T-helper 2 cell treated with Interferon-gamma antibody and Interleukin-4, amounts not matched to agents 5 μg/mL and 100 μg/mL, for 36 hours (primary cell): Measurements from ENCODE around the gene SRA1.
"Not testable (repeated sequence)": the region's sequence is repeated elsewhere in the genome, so short reads cannot be mapped to it uniquely, and the experiment has no call there.

ENCODE experiments used
- DNase-seq: peaks from one replicate; pipeline ENCODE4 v3.0.0; 2021; ENCODE audit warnings: low spot score
- H3K27ac Mint-ChIP-seq: one replicate; pipeline ENCODE4 v1.8.0; 2021; ENCODE audit warnings: mild to moderate bottlenecking, mixed read lengths
- H3K27me3 Mint-ChIP-seq: one replicate; pipeline ENCODE4 v1.8.0; 2021; ENCODE audit warnings: low read depth, mixed read lengths
- H3K36me3 Mint-ChIP-seq: one replicate; pipeline ENCODE4 v1.8.0; 2021; ENCODE audit warnings: low read depth, mixed read lengths
- H3K4me1 Mint-ChIP-seq: one replicate; pipeline ENCODE4 v1.8.0; 2021; ENCODE audit warnings: low read depth, mixed read lengths
- H3K4me3 Mint-ChIP-seq: one replicate; pipeline ENCODE4 v1.8.0; 2022; ENCODE audit warnings: mild to moderate bottlenecking, moderate library complexity, mixed read lengths
- H3K9me3 Mint-ChIP-seq: one replicate; pipeline ENCODE4 v1.8.0; 2021; ENCODE audit warnings: mixed read lengths

Gene SRA1

DNA sequence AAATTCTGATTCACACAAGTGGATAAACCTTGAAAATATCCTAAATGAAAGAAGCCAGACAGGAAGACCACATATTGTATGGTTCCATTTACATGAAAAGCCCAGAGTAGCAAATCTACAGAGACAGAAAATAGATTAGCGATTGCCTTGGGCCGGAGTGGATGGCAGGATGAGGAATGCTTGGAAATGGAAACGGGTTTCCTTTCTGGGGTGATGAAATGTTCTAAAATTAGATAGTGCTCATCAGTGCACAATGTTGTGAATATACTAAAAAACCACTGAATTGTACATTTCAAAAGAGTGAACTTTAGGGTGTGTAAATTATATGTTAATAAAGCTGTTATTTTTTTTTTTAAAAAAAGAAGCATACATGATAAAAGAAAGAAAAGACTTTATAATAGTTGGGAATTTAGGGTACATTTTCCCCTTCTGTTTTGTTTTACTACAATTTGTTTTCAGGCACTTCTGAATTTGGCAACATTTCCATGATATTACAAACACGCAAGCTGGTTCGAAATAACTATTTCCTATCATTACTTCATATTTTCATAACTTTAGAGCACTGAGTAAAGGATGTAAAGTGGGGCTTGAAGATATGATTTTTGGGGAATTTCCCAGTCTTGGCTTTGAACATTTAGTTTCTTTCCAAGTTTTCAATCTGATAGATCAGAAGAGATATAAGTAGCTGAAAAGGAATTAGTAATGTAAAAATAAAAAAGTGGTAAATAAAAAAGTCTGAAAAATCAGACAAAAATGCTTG lies 31.2 kb upstream of the SRA1 start:
- Mint-ChIP-seq H3K27me3 (peaks cover 10% of the 10 kb centered on the region), H3K27ac (no peak overlapping the region), H3K9me3 (no peaks in the 10 kb centered on the region), H3K4me1 (no peaks in the 10 kb centered on the region), H3K4me3 (no peak overlapping the region), H3K36me3 (no peaks in the 10 kb centered on the region)
- DNase-seq = no peak

DNA sequence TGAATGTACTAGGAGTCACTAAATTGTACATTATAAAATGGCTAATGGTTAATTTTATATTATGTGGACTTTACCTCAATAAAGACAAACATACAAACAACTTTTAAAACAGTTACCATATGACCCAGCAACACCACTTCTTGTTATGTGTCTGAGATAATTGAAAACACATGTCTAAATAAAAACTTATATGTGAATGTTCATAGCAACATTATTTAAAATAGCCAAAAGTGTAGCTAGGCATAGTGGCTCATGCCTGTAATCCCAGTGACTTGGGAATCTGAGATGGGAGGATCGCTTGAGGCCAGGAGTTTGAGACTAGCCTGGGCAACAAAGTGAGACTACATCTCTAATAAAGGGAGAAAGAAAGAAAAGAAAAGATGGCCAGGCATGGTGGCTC lies 30.2 kb upstream of the SRA1 start:
- Mint-ChIP-seq H3K36me3 (no peaks in the 10 kb centered on the region), H3K27ac (no peak overlapping the region), H3K27me3 (peaks cover 13% of the 10 kb centered on the region), H3K4me3 (no peak overlapping the region), H3K4me1 (no peaks in the 10 kb centered on the region), H3K9me3 (no peaks in the 10 kb centered on the region)
- DNase-seq = no peak

DNA sequence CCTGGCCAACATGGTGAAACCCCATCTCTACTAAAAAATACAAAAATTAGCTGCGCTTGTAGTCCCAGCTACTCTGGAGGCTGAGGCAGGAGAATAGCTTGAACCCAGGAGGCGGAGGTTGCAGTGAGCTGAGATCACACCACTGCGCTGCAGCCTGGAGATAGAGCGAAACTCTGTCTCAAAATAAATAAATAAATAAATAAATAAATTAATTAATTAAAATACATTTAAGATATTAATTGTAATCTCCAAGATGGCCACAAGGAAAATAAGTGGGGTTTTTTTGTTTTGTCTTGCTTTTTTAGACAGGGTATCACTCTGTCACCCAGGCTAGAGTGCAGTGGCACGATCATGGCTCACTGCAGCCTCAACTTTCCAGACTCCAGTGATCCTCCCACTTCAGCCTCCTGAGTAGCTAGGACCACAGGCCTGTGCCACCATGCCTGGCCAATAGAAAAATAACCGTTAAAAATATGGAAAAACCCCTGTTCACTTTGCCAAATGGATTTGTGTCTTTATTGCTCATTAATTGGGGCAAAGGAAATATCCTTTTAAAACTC lies 22.0 kb upstream of the SRA1 start:
- not testable (repeated sequence) for H3K4me3 Mint-ChIP-seq, DNase-seq, H3K36me3 Mint-ChIP-seq, H3K9me3 Mint-ChIP-seq, H3K4me1 Mint-ChIP-seq, H3K27ac Mint-ChIP-seq
- peaks cover 18% of the 10 kb centered on the region for H3K27me3 Mint-ChIP-seq

DNA sequence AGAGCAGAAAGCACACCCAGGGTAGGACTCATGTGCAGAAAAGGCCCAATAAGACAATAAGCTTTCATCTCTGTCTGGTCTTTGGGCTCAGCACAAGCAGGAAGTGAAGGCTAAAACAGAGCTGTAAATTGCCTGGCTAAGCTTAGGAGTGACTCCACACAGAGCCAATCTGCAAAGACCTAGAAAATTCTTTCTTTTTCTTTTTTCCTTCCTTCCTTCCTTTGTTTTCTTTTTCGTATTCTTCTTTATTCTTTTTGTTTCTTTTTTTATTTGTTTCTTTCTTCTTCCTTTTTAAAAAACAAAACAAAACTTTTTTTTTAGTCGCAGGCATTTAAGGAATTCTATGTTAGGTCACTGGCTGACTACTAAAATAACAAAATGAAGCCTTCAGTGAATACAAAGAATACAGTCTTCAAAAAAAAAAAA lies 19.5 kb upstream of the SRA1 start:
- H3K27ac Mint-ChIP-seq = no peak overlapping the region
- H3K4me1 Mint-ChIP-seq = peaks cover 4% of the 10 kb centered on the region
- H3K27me3 Mint-ChIP-seq = peaks cover 9% of the 10 kb centered on the region
- H3K4me3 Mint-ChIP-seq = no peak overlapping the region
- no peaks in the 10 kb centered on the region for H3K9me3 Mint-ChIP-seq
- no peaks in the 10 kb centered on the region for H3K36me3 Mint-ChIP-seq
- DNase-seq = no peak

DNA sequence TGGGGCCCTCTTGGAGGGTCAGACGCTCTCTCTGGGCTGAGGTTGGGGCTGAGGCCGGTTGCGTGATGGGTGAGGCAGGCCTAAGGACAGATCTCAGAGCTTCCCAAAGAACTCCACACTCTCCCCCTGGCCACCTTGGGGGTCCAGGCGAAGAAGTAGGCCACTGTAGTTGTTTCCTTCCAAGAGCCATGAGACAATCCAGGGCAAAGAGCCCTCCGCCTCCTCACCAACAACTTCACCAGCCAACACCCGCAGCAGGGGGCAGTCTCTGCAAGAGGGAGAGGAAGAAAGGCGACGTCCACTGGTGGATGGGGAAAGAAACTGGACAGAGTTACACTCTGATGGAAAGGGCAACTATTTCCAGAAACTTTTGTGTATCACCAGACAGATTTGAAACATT lies 18.0 kb upstream of the SRA1 start:
- H3K27me3 Mint-ChIP-seq = no peaks in the 10 kb centered on the region
- H3K9me3 Mint-ChIP-seq = no peaks in the 10 kb centered on the region
- peaks cover 7% of the 10 kb centered on the region for H3K36me3 Mint-ChIP-seq
- H3K4me1 Mint-ChIP-seq = peaks cover 6% of the 10 kb centered on the region
- no peak for DNase-seq
- no peak overlapping the region for H3K4me3 Mint-ChIP-seq
- H3K27ac Mint-ChIP-seq = no peak overlapping the region

DNA sequence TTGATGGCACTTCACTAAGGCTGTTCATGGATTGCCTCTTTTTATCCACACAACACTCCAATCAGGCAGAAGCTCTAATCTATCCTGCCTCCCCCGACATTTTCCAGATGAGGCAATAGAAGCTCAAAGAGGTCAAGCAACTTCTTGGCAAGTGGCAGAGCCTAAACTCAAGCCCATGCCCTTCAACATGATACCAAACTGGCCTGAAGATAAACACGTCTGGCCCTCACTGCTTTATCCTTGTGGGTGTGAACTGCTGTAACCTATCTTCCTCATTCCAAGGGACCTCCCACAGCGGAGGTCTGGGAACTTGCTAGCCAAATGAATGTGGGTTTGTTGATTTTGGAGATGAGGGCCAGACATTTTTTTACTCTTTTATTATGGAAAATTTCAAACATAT lies 16.9 kb upstream of the SRA1 start:
- Mint-ChIP-seq H3K27me3 (no peaks in the 10 kb centered on the region), H3K27ac (no peak overlapping the region), H3K9me3 (no peaks in the 10 kb centered on the region), H3K36me3 (peaks cover 8% of the 10 kb centered on the region), H3K4me3 (no peak overlapping the region), H3K4me1 (peaks cover 17% of the 10 kb centered on the region)
- no peak for DNase-seq

DNA sequence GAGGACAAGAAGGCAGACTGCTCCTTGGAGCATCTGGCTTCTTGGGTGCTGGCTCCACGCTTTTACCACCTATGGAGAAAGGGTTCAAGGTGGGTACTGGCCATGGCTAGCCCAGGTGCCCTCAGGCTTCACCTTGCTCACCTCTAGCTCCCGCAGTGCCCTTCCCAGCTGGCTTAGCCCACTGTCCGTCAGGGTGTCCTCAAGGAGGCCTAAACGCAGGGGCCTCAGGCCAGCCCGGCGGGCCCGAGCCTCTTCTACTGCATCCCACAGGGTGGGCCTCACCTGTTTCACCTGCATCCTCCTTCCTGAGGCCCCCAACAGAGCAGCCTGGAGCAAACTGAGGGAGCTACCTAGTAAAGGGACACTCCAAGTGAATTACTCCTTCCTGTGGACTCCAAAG lies 16.4 kb upstream of the SRA1 start:
- DNase-seq = no peak
- peaks cover 21% of the 10 kb centered on the region for H3K4me1 Mint-ChIP-seq
- peaks cover 11% of the 10 kb centered on the region for H3K36me3 Mint-ChIP-seq
- H3K27ac Mint-ChIP-seq = no peak overlapping the region
- no peaks in the 10 kb centered on the region for H3K9me3 Mint-ChIP-seq
- no peaks in the 10 kb centered on the region for H3K27me3 Mint-ChIP-seq
- H3K4me3 Mint-ChIP-seq = no peak overlapping the region

DNA sequence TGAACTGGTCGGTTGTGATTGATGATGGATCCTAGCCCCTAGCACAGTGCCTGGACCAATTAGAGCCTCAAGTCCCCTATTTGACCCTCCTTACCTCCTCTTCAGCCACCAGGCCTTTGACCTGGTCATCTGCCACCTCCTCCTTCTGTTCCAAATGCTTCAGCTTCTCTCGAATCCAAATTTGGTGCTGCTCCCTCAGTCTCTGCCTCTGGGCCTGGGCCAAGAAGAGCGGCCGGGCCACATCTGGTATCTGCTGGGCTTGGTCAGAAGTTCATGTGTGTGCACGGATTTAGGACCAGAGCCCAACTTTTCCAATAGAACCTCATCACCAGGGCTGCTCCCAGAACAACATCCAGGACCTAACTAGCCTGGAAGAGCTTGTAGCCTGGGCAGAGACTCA lies 13.8 kb upstream of the SRA1 start:
- DNase-seq = no peak
- Mint-ChIP-seq H3K27ac (peak overlapping the region; percentile 63), H3K9me3 (no peaks in the 10 kb centered on the region), H3K27me3 (no peaks in the 10 kb centered on the region), H3K4me3 (no peak overlapping the region), H3K4me1 (peaks cover 29% of the 10 kb centered on the region), H3K36me3 (peaks cover 26% of the 10 kb centered on the region)

DNA sequence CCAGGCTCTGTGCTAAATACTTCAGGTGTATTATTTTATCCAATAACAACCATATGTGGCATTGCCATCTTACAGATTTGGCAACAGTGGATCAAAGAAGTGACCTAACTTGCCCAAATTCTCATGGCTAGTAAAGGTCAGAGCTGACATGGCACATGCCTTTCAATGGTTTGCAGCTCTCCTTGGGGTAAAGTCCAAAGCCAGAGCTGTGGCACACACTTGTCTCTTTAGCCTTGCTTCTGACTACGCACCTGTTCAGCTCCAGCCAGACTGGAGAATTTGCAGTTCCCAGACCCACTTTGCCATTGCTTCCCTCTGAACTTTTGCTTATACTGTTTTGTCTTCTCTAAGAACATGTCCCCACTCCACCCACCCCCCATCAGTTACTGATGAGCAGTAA lies 13.2 kb upstream of the SRA1 start:
- no peaks in the 10 kb centered on the region for H3K27me3 Mint-ChIP-seq
- H3K4me3 Mint-ChIP-seq = no peak overlapping the region
- H3K4me1 Mint-ChIP-seq = peaks cover 35% of the 10 kb centered on the region
- peak overlapping the region; percentile 82 for H3K27ac Mint-ChIP-seq
- DNase-seq = no peak
- no peaks in the 10 kb centered on the region for H3K9me3 Mint-ChIP-seq
- H3K36me3 Mint-ChIP-seq = peaks cover 29% of the 10 kb centered on the region

DNA sequence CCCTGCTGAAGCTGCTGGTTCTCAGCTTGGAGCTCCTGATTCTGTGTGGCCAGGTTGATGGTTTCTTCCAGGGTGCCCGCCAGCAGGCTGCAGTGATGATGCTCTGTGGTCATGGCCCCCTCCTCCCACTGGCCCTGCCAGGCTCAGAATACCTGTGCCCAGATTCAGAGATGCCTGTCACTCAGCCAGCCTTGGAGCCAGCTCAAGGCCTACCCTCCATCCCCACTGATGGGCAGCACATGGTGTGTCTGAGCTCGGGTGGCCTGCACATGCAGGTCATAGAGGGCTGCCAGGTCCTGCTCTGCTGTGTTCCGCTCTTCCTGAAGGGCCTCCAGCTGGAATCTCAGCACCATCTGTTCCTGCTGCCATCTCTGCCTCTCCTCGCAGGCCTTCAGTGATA lies 12.8 kb upstream of the SRA1 start:
- no peaks in the 10 kb centered on the region for H3K27me3 Mint-ChIP-seq
- H3K4me3 Mint-ChIP-seq = no peak overlapping the region
- no peaks in the 10 kb centered on the region for H3K9me3 Mint-ChIP-seq
- peaks cover 36% of the 10 kb centered on the region for H3K4me1 Mint-ChIP-seq
- peaks cover 32% of the 10 kb centered on the region for H3K36me3 Mint-ChIP-seq
- no peak for DNase-seq
- H3K27ac Mint-ChIP-seq = peak overlapping the region; percentile 89

DNA sequence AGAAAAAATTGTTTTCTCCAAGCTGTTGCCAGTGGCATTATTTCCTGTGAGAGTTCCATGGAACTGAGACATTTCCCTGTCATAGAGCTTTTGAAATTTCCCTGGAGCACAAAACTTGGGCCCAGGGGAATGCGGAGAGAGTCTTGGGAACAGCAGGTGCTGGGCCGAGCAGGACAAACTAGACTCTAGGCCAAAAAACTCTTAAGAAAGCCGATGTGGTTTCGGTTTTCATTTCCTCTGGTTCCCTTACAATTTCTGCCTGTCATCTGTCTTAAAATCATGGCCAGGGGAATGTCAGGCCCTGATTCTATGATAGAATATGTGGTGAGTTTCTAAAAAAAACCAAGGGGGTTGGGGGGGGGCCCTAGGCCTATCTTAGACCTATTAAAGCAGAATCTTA lies 11.9 kb upstream of the SRA1 start:
- Mint-ChIP-seq H3K27ac (peak overlapping the region; percentile 89), H3K36me3 (peaks cover 36% of the 10 kb centered on the region), H3K27me3 (no peaks in the 10 kb centered on the region), H3K4me1 (peaks cover 35% of the 10 kb centered on the region), H3K9me3 (no peaks in the 10 kb centered on the region), H3K4me3 (peak overlapping the region; percentile 77)
- DNase-seq = no peak

DNA sequence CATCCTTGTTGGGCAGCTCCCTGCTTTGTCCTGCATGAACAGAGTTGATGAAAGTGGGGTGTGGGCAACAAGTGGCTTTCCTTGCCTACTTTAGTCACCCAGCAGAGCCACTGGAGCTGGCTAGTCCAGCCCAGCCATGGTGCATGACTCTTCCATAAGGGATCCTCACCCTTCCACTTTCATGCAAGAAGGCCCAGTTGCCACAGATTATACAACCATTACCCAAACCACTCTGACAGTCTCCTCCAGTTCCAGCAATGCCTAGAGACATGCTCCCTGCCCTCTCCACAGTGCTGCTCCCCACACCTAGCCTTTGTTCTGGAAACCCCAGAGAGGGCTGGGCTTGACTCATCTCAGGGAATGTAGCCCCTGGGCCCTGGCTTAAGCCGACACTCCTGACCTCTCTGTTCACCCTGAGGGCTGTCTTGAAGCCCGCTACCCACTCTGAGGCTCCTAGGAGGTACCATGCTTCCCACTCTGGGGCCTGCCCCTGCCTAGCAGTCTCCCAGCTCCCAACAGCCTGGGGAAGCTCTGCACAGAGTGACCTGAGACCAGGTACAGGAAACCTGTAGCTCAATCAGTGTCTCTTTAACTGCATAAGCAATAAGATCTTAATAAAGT lies 11.3 kb upstream of the SRA1 start:
- peaks cover 36% of the 10 kb centered on the region for H3K36me3 Mint-ChIP-seq
- H3K27me3 Mint-ChIP-seq = no peaks in the 10 kb centered on the region
- DNase-seq = no peak
- peak overlapping the region; percentile 77 for H3K4me3 Mint-ChIP-seq
- H3K27ac Mint-ChIP-seq = peak overlapping the region; percentile 89
- peaks cover 35% of the 10 kb centered on the region for H3K4me1 Mint-ChIP-seq
- H3K9me3 Mint-ChIP-seq = no peaks in the 10 kb centered on the region

DNA sequence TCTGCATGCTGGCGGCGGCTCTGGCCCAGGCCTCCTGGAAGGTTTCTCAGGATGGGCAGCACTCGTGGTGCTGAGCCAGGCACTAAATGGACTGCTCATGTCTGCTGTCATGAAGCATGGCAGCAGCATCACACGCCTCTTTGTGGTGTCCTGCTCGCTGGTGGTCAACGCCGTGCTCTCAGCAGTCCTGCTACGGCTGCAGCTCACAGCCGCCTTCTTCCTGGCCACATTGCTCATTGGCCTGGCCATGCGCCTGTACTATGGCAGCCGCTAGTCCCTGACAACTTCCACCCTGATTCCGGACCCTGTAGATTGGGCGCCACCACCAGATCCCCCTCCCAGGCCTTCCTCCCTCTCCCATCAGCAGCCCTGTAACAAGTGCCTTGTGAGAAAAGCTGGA lies 10.6 kb upstream of the SRA1 start:
- no peaks in the 10 kb centered on the region for H3K27me3 Mint-ChIP-seq
- no peak for DNase-seq
- H3K4me3 Mint-ChIP-seq = peak overlapping the region; percentile 14
- H3K36me3 Mint-ChIP-seq = peaks cover 36% of the 10 kb centered on the region
- no peak overlapping the region for H3K27ac Mint-ChIP-seq
- peaks cover 38% of the 10 kb centered on the region for H3K4me1 Mint-ChIP-seq
- H3K9me3 Mint-ChIP-seq = no peaks in the 10 kb centered on the region

DNA sequence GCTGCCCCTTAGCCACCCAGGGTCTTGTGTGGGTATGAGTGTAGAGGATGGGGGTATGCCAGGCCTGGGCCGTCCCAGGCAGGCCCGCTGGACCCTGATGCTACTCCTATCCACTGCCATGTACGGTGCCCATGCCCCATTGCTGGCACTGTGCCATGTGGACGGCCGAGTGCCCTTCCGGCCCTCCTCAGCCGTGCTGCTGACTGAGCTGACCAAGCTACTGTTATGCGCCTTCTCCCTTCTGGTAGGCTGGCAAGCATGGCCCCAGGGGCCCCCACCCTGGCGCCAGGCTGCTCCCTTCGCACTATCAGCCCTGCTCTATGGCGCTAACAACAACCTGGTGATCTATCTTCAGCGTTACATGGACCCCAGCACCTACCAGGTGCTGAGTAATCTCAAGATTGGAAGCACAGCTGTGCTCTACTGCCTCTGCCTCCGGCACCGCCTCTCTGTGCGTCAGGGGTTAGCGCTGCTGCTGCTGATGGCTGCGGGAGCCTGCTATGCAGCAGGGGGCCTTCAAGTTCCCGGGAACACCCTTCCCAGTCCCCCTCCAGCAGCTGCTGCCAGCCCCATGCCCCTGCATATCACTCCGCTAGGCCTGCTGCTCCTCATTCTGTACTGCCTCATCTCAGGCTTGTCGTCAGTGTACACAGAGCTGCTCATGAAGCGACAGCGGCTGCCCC lies 10.0 kb upstream of the SRA1 start:
- H3K4me1 Mint-ChIP-seq = peaks cover 41% of the 10 kb centered on the region
- H3K36me3 Mint-ChIP-seq = peaks cover 36% of the 10 kb centered on the region
- no peak overlapping the region for H3K27ac Mint-ChIP-seq
- H3K27me3 Mint-ChIP-seq = no peaks in the 10 kb centered on the region
- peak overlapping the region; percentile 17 for H3K4me3 Mint-ChIP-seq
- H3K9me3 Mint-ChIP-seq = no peaks in the 10 kb centered on the region
- no peak for DNase-seq
